WI38 (cell line): ENCODE measurements around the gene HDAC5.

Experiments
- H3K4me3 ChIP-seq: 2 replicates; pipeline ENCODE4 v1.5.1; 2011; ENCODE audit warnings: low read depth, mild to moderate bottlenecking, control low read depth, low read length
- CTCF ChIP-seq: IDR thresholded peaks from 2 replicates; pipeline ENCODE4 v1.5.1; 2012; ENCODE audit warnings: low read depth, mild to moderate bottlenecking, control low read depth, low read length

HDAC5 gene

GRCh38 chr17:44095647-44096496, 27.6 kb downstream of the HDAC5 start:
- TF ChIP-seq CTCF: no peak
- peak overlapping the region; percentile 54 for H3K4me3 ChIP-seq

GRCh38 chr17:44095388-44095646, 28.1 kb downstream of the HDAC5 start:
- TF ChIP-seq CTCF: no peak
- H3K4me3 ChIP-seq: peak overlapping the region; percentile 54

- TF ChIP-seq CTCF: no peak
- no peak overlapping the region for H3K4me3 ChIP-seq
Measured at GRCh38 chr17:44094701-44095387, 28.6 kb downstream of the HDAC5 start.

GRCh38 chr17:44093231-44093900, 30.1 kb downstream of the HDAC5 start:
- TF ChIP-seq CTCF: no peak

GRCh38 chr17:44092051-44092450, 31.4 kb downstream of the HDAC5 start:
- TF ChIP-seq CTCF: no peak
- H3K4me3 ChIP-seq: no peak overlapping the region

More at GRCh38 chr17:44093231-44093900, 30.1 kb downstream of the HDAC5 start:
- H3K4me3 ChIP-seq: no peak overlapping the region

- H3K4me3 ChIP-seq: no peak overlapping the region
- TF ChIP-seq CTCF: no peak
Measured at GRCh38 chr17:44091200-44091997, 32.0 kb downstream of the HDAC5 start.
